Cerebellar cortex (tissue), 1 donor: ENCODE results near the gene PRSS12.
"Not testable (repeated sequence)": the region's sequence is repeated elsewhere in the genome, so short reads cannot be mapped to it uniquely, and the experiment has no call there.

Experiments used
- DNase-seq: peaks from one replicate; pipeline ENCODE4 v3.0.0-alpha.2; 2015; ENCODE audit warnings: low spot score

PRSS12 gene

GRCh38 chr4:118352843-118353533 lies at the start of gene PRSS12:
Gene PRSS12, minus strand, starts transcription at chr4:118353003. Its CDS starts 283 bp downstream, at chr4:118352720.
- DNase-seq, result no peak

GRCh38 chr4:118400356-118400755 lies 47.6 kb upstream of the PRSS12 start:
- no peak for DNase-seq

GRCh38 chr4:118399883-118400282 lies 47.1 kb upstream of the PRSS12 start:
- DNase-seq, result not testable (repeated sequence)

GRCh38 chr4:118398226-118399090 lies 45.7 kb upstream of the PRSS12 start:
- DNase-seq, result no peak

- DNase-seq, result no peak
Observed at GRCh38 chr4:118397623-118397979, 44.8 kb upstream of the PRSS12 start.

GRCh38 chr4:118396881-118397622 lies 44.2 kb upstream of the PRSS12 start:
- no peak for DNase-seq

- DNase-seq, result no peak
Observed at GRCh38 chr4:118395057-118395644, 42.3 kb upstream of the PRSS12 start.

- not testable (repeated sequence) for DNase-seq
Observed at GRCh38 chr4:118392509-118392908, 39.7 kb upstream of the PRSS12 start.

- DNase-seq, result no peak
Observed at GRCh38 chr4:118390121-118390520, 37.3 kb upstream of the PRSS12 start.

GRCh38 chr4:118389721-118390120 lies 36.9 kb upstream of the PRSS12 start:
- DNase-seq, result no peak

GRCh38 chr4:118388606-118389005 lies 35.8 kb upstream of the PRSS12 start:
- DNase-seq, result no peak

GRCh38 chr4:118381902-118382301 lies 29.1 kb upstream of the PRSS12 start:
- no peak for DNase-seq

- no peak for DNase-seq
Observed at GRCh38 chr4:118373614-118374255, 20.9 kb upstream of the PRSS12 start.

- no peak for DNase-seq
Observed at GRCh38 chr4:118372251-118372650, 19.4 kb upstream of the PRSS12 start.

- DNase-seq, result no peak
Observed at GRCh38 chr4:118369231-118369630, 16.4 kb upstream of the PRSS12 start.

- no peak for DNase-seq
Observed at GRCh38 chr4:118367872-118368271, 15.1 kb upstream of the PRSS12 start.

- no peak for DNase-seq
Observed at GRCh38 chr4:118367361-118367760, 14.6 kb upstream of the PRSS12 start.

- no peak for DNase-seq
Observed at GRCh38 chr4:118363166-118363565, 10.4 kb upstream of the PRSS12 start.

GRCh38 chr4:118361192-118361591 lies 8.4 kb upstream of the PRSS12 start:
- DNase-seq, result no peak

GRCh38 chr4:118360106-118360505 lies 7.3 kb upstream of the PRSS12 start:
- no peak for DNase-seq

GRCh38 chr4:118357601-118358000 lies 4.8 kb upstream of the PRSS12 start:
- DNase-seq, result no peak

- DNase-seq, result no peak
Observed at GRCh38 chr4:118356731-118357130, 3.9 kb upstream of the PRSS12 start.
